Peyer's patch (tissue), 4 donors: Measurements from ENCODE around the gene GPC5.

Source experiments
- POLR2A ChIP-seq, 2 donors: fragments of 450-650 bp; IDR thresholded peaks; one replicate each; pipeline ENCODE4 v1.5.1; 2017; ENCODE audit warnings: antibody characterized with exemption in 2 of 2, mild to moderate bottlenecking in 2 of 2, moderate library complexity in 2 of 2
- TF ChIP-seq, protein P1 (sequence below), 6 experiments: fragments of 450-650 bp in 4 of 6; fragments of 200-600 bp in 2 of 6; sonication (generic) in 1 of 6; IDR thresholded peaks; one replicate each; pipeline ENCODE4 v1.5.1; 2017 to 2019; ENCODE audit warnings: antibody characterized with exemption in 6 of 6, mild to moderate bottlenecking in 3 of 6, moderate library complexity in 1 of 6

DNA sequence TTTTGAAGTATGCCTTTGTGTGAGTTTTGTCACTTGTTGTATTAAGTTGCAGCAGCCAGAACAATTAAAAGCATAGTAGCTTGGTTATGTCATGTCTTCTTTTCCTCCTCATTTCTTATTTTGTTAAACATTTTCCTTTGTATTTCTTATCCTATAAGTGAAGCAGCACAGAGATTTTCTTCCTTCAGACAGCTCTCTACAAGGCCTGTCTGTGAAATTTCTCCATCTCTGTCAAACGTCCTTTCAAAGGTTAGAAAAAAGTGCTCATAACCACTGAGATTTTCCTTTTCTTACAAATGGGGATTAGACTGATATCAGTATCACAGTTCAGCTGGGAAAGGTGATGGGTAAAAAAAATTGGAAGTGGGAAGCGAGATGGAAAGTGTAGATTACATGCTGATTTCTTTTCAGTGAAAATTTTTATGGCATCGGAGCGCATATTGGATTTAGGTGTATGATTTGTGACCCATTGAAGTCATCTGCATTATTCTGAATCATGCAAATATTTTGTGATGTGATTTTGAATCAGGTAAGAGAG, 71.7 kb downstream of the GPC5 start:
- TF ChIP-seq POLR2A (IDR thresholded peaks at IDR 0.05) = no peak
- TF ChIP-seq, protein P1, sequence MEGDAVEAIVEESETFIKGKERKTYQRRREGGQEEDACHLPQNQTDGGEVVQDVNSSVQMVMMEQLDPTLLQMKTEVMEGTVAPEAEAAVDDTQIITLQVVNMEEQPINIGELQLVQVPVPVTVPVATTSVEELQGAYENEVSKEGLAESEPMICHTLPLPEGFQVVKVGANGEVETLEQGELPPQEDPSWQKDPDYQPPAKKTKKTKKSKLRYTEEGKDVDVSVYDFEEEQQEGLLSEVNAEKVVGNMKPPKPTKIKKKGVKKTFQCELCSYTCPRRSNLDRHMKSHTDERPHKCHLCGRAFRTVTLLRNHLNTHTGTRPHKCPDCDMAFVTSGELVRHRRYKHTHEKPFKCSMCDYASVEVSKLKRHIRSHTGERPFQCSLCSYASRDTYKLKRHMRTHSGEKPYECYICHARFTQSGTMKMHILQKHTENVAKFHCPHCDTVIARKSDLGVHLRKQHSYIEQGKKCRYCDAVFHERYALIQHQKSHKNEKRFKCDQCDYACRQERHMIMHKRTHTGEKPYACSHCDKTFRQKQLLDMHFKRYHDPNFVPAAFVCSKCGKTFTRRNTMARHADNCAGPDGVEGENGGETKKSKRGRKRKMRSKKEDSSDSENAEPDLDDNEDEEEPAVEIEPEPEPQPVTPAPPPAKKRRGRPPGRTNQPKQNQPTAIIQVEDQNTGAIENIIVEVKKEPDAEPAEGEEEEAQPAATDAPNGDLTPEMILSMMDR (IDR thresholded peaks at IDR 0.05) = no peak
